ENCODE measurements around the gene ZNF341.

Gene ZNF341

DNA sequence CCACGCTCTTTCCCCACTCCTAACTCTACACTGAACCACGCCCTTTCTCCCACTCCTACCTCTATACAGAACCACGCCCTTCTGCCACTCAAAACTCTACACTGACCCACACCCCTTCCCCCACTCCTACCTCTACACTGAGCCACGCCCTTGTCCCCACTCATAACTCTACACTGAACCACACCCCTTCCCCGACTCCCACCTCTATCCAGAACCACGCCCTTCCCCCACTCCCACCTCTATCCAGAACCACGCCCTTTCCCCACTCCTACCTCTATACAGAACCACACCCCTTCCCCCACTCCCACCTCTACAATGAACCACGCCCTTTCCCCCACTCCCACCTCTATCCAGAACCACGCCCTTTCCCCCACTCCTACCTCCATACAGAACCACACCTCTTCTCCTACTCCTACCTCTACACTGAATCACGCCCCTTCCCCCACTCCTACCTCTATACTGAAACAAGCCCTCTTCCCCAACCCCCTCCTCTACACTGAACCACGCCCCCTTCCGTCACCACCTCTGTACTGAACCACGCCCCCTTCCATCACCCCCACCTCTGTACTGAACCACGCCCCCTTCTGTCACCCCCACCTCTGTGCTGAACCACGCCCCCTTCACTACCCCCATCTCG lies 21.8 kb upstream of the ZNF341 start:
- TF ChIP-seq EZH2 (optimal IDR thresholded peaks at IDR 0.05; ENCODE audit: low read depth, low read length) = no peak
- TF ChIP-seq, protein P1, sequence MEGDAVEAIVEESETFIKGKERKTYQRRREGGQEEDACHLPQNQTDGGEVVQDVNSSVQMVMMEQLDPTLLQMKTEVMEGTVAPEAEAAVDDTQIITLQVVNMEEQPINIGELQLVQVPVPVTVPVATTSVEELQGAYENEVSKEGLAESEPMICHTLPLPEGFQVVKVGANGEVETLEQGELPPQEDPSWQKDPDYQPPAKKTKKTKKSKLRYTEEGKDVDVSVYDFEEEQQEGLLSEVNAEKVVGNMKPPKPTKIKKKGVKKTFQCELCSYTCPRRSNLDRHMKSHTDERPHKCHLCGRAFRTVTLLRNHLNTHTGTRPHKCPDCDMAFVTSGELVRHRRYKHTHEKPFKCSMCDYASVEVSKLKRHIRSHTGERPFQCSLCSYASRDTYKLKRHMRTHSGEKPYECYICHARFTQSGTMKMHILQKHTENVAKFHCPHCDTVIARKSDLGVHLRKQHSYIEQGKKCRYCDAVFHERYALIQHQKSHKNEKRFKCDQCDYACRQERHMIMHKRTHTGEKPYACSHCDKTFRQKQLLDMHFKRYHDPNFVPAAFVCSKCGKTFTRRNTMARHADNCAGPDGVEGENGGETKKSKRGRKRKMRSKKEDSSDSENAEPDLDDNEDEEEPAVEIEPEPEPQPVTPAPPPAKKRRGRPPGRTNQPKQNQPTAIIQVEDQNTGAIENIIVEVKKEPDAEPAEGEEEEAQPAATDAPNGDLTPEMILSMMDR (IDR thresholded peaks at IDR 0.05; ENCODE audit: low read length) = no peak
- no peak for TF ChIP-seq EZH2phosphoT487 (IDR thresholded peaks at IDR 0.05; ENCODE audit: low read length)
- Histone ChIP-seq H3K9me3 (replicated peaks; ENCODE audit: insufficient read depth, low read length) (no peaks in the 10 kb centered on the region), H3K4me3 (ENCODE audit: low read length) (no peak overlapping the region), H2AFZ (ENCODE audit: low read length) (no peak overlapping the region), H3K27ac (ENCODE audit: low read length) (no peak overlapping the region), H3K79me2 (ENCODE audit: low read length) (no peaks in the 10 kb centered on the region), H3K4me2 (ENCODE audit: low read depth, low read length) (no peak overlapping the region), H3K9ac (ENCODE audit: low read length) (no peak overlapping the region), H3F3A (ENCODE audit: insufficient read depth, low read length) (no peaks in the 10 kb centered on the region), H4K20me1 (ENCODE audit: insufficient read depth, low read length) (no peaks in the 10 kb centered on the region), H3K4me1 (ENCODE audit: low read length) (no peaks in the 10 kb centered on the region), H3K9me2 (replicated peaks; ENCODE audit: insufficient read depth, low read length) (no peaks in the 10 kb centered on the region), H3K27me3 (replicated peaks; ENCODE audit: insufficient read depth, low read length) (no peaks in the 10 kb centered on the region), H3K36me3 (replicated peaks; ENCODE audit: insufficient read depth, low read length) (no peaks in the 10 kb centered on the region)
- DNase-seq = no peak

DNA sequence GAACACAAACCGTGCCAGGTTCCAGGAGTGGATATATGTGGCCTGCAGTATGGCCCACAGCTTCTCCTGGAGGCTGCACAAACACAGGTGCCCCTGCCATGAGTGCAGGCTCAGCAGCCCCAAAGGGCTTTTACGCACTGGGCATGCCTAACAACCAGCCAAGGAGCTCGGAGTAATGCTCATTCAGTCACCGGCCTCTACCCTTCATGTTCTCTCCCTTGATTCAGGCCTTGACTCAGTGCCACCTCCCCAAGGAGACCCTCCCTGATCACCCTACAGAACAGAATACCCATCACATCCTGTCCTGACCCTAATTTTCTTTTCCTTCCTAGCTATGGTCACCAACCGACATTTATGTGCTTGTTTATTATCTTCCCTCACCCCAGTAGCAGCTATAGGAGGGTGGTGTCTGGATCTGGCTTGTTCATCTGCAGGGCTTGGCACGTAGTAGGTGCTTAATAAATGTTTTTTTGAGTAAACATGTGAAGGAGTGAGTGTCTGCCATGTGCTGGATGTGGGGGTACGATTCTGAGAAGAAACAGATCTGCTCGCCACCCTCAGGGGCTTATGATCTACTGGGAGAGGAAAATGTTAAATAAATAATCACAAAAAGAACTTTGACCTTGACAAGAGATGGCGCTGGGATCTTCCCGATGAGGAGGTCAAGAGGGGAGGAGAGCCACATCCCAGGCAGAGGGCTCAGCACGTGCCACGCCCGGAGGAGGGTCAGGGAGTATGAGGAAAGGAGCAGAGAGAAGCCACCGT lies 20.9 kb upstream of the ZNF341 start:
- H3K9me3 ChIP-seq (replicated peaks; ENCODE audit: insufficient read depth, low read length) = no peaks in the 10 kb centered on the region
- no peaks in the 10 kb centered on the region for H3K4me1 ChIP-seq (ENCODE audit: low read length)
- no peak overlapping the region for H3K9ac ChIP-seq (ENCODE audit: low read length)
- no peak overlapping the region for H3K4me2 ChIP-seq (ENCODE audit: low read depth, low read length)
- H3K4me3 ChIP-seq (ENCODE audit: low read length) = no peak overlapping the region
- TF ChIP-seq, protein P1 (IDR thresholded peaks at IDR 0.05; ENCODE audit: low read length) = no peak
- TF ChIP-seq EZH2 (optimal IDR thresholded peaks at IDR 0.05; ENCODE audit: low read depth, low read length) (no peak), EZH2phosphoT487 (IDR thresholded peaks at IDR 0.05; ENCODE audit: low read length) (no peak)
- no peaks in the 10 kb centered on the region for H4K20me1 ChIP-seq (ENCODE audit: insufficient read depth, low read length)
- no peak for DNase-seq
- H3K9me2 ChIP-seq (replicated peaks; ENCODE audit: insufficient read depth, low read length) = no peaks in the 10 kb centered on the region
- H3F3A ChIP-seq (ENCODE audit: insufficient read depth, low read length) = no peaks in the 10 kb centered on the region
- H3K79me2 ChIP-seq (ENCODE audit: low read length) = no peaks in the 10 kb centered on the region
- no peak overlapping the region for H2AFZ ChIP-seq (ENCODE audit: low read length)
- H3K36me3 ChIP-seq (replicated peaks; ENCODE audit: insufficient read depth, low read length) = no peaks in the 10 kb centered on the region
- H3K27ac ChIP-seq (ENCODE audit: low read length) = no peak overlapping the region
- no peaks in the 10 kb centered on the region for H3K27me3 ChIP-seq (replicated peaks; ENCODE audit: insufficient read depth, low read length)

- no peaks in the 10 kb centered on the region for H3K9me2 ChIP-seq (replicated peaks; ENCODE audit: insufficient read depth, low read length)
- DNase-seq = no peak
- H3K9ac ChIP-seq (ENCODE audit: low read length) = no peak overlapping the region
- no peaks in the 10 kb centered on the region for H3F3A ChIP-seq (ENCODE audit: insufficient read depth, low read length)
- no peak overlapping the region for H3K4me2 ChIP-seq (ENCODE audit: low read depth, low read length)
- no peak for TF ChIP-seq EZH2 (optimal IDR thresholded peaks at IDR 0.05; ENCODE audit: low read depth, low read length)
- TF ChIP-seq, protein P1 (IDR thresholded peaks at IDR 0.05; ENCODE audit: low read length) = no peak
- H3K4me1 ChIP-seq (ENCODE audit: low read length) = no peaks in the 10 kb centered on the region
- no peak overlapping the region for H3K27ac ChIP-seq (ENCODE audit: low read length)
- no peak overlapping the region for H3K4me3 ChIP-seq (ENCODE audit: low read length)
- no peak overlapping the region for H2AFZ ChIP-seq (ENCODE audit: low read length)
- no peaks in the 10 kb centered on the region for H3K36me3 ChIP-seq (replicated peaks; ENCODE audit: insufficient read depth, low read length)
- H3K9me3 ChIP-seq (replicated peaks; ENCODE audit: insufficient read depth, low read length) = no peaks in the 10 kb centered on the region
- H3K27me3 ChIP-seq (replicated peaks; ENCODE audit: insufficient read depth, low read length) = no peaks in the 10 kb centered on the region
- no peaks in the 10 kb centered on the region for H3K79me2 ChIP-seq (ENCODE audit: low read length)
- no peaks in the 10 kb centered on the region for H4K20me1 ChIP-seq (ENCODE audit: insufficient read depth, low read length)
Observed at GRCh38 chr20:33711446-33711738, 20.4 kb upstream of the ZNF341 start.

All from MM.1S (cell line).